Inflammatory macrophage (primary cell): ENCODE results near the gene NRXN3.
"Not testable (repeated sequence)": the region's sequence is repeated elsewhere in the genome, so short reads cannot be mapped to it uniquely, and the experiment has no call there.

ENCODE experiments used
- DNase-seq, 2 donors: peaks; one replicate each; pipeline ENCODE4 v3.0.0-alpha.2; 2020 to 2022

The NRXN3 gene

DNA sequence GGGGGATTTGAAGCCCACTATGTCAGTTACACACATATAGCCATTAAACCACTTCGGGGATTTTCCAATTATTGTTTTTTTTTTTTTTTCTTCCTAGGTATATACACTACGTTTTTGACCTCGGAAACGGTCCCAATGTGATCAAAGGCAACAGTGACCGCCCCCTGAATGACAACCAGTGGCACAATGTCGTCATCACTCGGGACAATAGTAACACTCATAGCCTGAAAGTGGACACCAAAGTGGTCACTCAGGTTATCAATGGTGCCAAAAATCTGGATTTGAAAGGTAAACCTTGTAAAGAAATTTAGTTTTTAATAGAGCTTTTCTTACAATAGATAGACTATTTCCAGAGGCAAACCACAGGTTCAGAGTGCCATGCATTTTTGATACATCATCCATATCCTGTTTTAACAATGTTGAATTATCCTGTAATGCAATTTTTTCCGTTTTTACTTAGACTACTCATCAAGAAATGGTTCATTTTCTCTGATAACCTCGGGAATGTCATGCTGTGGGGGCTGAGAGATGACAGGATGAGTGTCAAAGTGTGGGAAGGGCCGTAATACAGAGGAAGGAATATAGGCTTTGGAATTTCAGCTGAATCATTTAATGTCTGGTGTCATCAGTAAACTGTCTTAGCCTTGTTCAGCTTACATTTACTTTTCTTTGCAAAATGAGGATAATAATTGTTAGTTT is 797.1 kb downstream of the NRXN3 start:
- DNase-seq = no peak

DNA sequence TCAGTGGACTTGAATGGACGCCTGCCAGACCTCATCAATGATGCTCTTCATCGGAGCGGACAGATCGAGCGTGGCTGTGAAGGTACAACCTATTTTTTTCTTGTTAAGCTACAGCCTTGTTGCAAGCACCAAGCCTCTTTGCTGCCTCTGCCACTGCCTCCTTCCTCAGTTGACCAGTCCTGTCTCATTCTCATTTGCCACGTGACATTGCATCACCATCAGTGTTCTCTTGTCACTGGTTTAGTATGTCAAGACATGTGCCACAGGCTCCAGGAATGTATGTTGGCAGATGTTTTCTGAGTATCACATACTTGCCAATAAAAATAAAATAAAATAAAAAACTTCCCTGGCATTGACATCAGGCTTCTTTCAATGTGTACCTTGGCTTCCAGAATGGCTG is 798.1 kb downstream of the NRXN3 start:
- DNase-seq = no peak

DNA sequence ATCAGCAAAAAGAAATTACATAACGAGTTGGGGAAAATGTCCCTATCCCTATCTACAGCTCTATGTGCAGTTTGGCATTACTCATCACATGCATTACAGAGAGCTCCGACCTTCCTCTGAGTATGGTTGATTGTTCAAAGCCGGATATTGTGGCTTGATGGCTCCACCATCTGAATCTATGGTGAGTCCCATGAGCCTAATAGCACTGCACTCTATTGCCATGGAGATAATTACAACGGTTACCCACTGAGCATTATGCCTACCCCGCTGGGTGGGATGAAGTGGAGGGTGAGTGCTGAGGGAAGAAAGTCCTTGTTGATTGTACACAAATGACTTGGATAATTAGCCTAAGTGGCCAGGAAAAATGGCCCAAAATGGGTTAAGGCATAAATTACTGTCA is 800.5 kb downstream of the NRXN3 start:
- DNase-seq = no peak

DNA sequence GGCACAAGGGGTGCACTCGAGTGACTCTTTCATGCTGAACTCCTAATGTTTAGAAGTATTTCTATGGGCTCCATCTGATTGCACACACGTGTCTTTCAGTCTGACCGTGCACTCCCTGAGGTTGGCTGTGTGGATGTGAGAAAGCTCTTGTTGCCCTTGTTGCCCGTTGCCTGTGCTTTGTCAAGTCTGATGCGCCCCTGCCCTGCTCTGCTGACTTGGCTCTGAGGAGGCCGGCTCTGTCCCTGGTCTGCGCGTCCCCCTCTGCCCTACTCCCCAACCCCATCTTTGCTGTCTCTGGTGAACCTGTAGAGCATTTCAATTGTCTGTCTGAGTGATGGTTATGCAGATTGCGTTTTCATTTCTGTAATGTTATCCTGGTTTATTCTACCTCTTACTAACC is 802.3 kb downstream of the NRXN3 start:
- DNase-seq = no peak

DNA sequence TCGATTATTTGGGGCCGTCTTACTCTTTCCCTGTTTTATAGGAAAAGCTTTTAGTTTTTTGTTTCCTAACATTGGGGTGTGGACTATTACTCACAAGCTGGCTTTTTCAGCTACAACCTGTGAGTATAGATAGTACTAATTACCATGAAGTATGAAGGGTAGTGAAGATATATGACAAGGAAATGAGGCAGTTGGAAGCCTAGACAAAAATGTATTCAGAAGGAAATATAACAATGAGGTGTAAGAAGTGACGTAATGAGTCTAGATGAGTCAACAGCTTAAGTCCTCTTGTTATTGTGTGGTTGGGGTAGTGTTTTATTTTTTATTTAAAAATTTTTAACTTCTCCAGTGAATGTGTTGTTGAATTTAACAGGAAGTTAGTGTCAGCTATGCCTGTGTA is 804.5 kb downstream of the NRXN3 start:
- DNase-seq = no peak

DNA sequence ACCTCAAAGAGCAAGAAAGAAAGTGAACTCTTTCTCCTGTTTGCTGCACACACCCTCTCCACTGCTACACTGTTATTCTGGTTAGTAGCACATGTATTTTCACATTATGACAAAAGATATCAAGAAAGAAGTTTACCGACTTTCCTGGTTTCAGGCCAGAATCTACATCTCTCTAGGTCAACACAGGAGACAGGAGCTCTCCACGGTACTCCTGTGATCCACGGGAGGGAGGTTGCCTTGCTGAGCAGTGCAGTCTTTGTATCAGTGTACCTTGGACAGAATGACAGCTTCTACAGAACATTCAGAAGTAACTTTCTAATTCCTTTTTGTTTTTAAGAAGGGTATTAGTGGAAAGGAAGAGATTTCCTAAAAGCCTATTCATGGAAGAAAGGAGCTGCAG is 805.6 kb downstream of the NRXN3 start:
- DNase-seq = no peak

DNA sequence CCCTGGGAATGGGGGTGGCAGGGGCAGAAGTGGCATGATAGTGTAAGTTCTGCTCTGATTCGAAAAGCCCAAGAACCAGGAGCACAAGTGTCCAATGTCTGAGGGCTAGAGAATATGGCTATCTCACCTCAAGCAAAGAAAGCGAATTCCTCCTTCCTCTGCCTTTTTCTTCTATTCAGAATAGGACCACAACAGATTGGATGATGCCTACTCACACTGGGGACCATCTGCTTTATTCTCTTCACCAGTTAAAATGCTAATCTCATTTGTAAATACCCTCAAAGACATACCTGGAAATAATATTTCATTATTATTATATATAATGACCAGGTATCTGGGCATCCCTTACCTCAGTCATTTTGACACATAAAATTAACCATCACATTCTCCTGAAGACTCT is 808.7 kb downstream of the NRXN3 start:
- DNase-seq = no peak

DNA sequence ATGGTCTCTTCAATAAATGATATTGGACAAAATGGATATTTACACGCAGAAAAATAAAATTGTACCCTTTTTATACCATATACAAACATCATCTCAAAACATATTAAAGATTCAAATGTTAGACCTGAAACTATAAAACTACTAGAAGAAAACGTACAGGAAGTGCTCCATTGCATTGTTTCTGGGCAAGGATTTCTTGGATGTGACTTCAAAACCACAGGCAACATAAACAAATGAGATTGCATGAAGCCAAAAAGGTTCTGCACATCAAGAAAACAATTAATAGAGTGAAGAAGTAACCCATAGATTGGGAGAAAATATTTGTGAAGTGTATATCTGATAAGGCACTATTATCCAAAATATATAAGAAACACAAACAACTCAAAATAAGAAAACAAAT is 812.4 kb downstream of the NRXN3 start:
- no peak for DNase-seq

DNA sequence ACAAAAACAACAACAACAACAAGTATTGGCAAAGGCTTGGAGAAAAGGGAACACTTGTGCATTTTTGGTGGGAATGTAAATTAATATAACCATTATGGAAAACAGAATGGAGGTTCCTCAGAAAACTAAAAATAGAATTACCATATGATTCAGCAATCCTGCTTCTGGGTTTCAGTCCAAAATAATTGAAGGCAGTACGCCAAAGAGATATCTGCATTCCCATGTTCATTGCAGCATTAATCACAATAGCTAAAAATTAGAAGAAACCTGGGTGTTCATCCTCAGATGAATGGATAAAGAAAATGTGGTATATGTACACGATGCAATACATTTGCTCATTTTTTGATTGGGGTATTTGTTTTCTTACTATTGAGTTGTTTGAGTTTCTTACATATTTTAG is 813.0 kb downstream of the NRXN3 start:
- no peak for DNase-seq

DNA sequence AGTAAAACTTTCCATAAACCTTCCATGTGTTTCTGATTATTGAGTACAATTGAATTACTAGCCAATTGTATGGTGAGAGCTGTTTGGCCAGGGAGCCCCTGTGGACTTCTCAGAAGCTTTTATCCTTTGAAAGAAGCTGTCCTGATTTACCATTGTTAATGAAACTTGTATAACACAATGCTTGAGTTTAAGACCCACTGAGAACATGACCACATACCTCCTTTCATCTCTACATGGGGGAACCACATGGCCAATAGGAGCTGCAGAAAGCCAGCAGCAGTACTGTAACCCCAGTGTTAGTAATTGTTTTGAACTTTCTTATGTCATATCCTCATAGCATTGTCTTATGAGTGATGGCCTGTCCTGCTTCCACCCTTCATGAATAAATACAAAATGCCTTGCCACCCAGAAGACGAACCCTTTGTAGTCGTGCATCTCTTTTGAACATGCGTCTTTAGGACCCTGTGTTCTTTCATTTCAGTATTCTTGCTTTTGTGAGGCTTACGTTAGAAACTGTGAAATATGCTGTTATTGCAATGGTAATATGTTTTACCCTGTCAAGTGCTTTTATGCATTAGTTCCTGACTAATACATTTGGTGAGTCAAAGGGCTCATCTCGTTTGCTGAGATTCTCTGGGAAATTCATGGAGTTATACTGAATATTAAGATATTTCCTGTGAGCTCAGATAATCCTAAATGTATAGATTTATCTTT is 815.7 kb downstream of the NRXN3 start:
- no peak for DNase-seq

DNA sequence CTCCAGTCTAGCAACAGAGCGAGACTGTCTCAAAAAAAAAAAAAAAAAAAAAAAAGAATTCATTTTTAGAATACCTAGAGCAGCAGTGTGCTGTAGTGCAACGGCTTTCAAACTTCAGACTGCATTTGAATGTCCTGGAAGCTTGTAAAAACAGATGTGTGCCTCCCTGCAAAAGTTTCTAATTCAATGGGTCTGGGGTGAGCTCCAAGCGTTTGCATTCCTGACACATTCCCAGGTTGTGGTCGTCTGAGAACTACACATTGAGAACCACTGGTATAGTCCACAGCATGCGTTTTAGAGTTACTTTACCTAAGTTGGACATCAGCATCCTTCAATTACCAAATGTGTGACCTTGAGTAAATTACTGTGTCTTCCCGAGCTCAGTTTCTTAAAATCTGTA is 816.8 kb downstream of the NRXN3 start:
- DNase-seq = no peak

DNA sequence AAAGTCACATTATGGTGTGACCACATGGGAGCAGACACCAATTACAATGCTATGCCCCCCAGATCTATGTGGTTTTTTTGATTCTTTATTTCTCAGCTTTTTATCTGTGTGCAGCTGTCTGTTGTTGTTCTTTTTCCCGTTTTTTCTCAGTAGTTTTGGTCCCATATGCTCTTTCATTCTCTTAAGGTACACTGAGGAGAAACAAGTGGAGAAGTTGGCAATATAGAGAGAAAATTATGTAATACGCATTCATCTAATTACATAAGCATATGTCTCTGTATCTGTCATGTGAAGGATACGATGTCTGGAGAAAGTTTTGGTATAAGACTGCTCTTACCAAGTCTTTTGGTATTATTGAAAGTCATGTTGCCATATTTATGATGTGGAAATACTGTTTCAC is 819.0 kb downstream of the NRXN3 start:
- no peak for DNase-seq

DNA sequence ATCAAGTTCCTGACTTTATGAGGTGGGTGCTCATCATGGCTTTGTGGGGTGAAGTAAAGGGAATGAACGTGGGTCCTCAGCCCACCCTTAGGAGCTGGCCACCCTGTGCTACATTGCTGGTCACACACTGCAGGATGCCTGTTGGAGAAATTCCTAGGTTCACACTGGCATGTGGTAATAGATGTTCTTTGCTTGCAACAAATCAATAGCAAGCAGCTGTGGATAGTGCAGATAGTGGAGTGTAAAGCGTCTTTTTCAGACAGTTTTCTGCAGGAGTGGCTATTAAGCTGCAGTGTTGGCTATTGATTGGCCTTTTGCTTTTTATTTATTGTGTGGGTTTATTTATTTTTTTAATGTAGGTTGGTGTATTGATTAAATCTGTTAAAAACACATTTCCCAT is 822.7 kb downstream of the NRXN3 start:
- DNase-seq = no peak

DNA sequence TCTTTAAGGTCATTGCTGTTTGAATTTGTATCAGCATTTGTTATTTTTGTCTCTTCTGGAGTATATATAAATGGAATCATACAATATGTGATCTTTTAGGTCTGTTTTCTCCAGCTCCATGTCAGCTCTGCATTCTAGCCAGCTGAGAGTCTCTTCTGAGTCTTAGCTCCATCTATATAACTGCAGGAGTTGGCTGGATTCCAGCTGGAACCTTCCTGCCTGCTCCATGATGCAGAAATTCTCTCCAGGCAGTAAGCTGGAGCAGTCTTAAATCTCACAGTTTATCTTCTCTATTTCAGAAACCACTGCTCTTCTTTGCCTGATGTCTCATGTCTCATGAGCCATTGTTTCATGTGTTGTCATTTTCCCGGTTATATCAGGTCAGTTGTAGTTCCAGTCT is 827.6 kb downstream of the NRXN3 start:
- DNase-seq = no peak

DNA sequence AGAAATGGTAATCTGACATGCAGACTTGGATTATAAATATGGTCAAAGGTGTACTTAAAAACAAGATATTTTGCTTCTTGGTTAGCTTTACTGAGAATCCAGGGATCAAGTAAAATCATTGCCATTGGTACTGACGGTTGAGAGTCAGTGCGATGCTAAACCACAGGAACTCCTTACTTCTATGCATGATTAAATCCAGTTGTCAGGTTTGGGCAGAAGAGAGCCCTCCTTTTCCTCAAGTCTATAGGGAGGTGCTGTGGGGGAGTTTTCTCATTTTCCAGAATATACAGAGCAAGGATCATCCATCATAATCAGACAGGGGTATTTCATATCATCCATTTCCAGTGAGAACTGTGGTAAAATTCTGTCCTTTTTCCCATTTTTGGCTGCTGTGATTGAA is 839.1 kb downstream of the NRXN3 start:
- DNase-seq = no peak

DNA sequence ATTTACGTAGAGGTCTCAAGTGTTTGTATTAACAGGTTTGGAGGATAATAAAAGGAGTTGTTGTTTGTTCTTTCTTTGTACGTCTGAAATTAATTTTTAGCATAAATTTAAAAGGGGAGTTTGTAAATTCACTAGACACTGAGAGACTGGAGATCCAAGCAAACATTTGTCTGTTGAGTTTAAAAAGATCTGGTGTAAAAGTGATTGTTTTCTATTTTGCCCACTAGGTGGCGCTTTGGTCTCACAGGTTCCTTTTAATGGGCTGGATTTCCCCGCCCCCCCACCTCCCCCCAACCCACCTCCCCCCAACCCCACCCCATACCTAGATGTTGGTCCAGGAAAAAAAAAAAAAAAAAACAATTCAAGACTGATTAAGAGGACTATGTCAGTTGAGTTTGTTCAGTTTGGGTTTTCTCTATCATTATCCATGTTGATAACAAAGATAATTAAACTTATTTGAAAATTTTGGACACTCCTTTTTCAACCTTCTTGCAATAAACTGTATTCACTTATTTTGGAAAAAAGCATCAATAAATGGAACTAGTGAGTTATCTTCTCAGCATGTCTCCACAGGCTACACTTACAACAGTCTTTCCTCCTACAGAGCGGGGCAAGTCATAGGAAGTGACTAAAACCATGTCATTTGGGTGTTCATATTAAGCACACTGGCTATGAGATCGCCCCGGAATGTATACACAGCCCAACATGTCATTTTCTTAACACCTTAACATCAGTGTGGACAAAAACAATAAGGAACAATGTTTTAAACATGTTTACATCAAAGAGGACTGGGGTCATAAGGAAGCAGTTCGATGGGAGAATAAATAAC is 841.1 kb downstream of the NRXN3 start:
- peak; percentile 20 to 57 for DNase-seq

DNA sequence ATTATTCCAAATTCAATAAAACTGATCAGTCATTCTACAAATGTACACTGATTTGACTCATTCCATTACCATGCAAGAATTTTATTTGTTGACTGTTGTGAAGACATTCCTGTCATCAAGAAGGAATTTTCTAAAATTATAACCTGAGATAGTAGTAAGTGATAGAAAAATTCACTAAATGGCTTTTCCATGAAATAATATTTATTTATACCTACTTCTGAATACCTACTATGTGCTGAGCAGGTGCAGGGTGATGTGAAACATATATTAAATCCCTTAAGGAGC is 841.7 kb downstream of the NRXN3 start:
- DNase-seq = no peak

DNA sequence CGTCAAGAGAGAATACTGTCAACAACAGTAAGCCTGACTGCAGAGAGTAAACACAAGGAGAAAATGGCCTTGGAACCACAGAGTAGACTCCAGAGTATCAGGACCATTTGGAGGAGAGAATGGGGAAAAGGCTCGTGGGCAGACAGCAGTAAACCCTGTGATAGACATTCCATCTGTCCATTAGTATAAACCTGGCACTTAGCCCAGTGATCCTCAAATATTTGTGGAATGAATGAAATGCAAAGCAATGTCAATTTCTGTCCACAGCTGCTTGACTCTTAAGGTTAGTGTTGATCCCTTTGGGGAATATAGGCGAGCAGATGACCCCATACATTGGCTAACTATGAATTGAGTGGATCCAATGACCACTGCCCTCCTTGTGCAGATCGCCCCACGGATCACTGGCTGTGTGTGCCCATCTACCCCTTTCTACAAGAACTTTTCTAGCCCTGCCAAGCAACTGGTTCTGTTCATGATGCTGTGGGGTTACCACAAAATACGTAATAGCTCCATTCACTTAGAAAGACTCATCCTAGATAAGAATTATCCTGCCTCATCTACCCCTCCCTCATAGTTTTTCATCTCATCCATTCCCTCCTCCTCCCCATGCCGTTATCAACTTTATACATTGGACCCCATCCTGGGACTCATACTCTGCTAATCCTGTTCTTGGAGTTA is 846.8 kb downstream of the NRXN3 start:
- no peak for DNase-seq

DNA sequence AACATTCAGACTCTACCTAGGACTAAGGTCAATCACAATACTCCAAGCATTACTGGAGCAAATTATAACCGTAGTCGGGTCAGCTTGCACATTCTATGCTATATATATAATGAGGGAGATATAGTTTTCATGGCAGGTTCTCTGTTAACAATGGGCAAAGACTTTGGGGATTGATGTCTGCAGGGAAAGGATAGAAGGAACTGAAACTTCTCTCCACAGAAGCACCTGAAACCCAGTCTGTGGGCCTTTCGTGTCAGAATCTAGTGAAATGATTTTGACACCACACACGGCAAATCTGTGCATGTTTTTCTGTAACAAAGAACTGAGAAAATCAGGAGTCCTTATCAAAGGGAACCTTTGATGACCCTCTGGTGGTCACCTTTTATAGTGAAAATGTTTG is 847.4 kb downstream of the NRXN3 start:
- DNase-seq = no peak

DNA sequence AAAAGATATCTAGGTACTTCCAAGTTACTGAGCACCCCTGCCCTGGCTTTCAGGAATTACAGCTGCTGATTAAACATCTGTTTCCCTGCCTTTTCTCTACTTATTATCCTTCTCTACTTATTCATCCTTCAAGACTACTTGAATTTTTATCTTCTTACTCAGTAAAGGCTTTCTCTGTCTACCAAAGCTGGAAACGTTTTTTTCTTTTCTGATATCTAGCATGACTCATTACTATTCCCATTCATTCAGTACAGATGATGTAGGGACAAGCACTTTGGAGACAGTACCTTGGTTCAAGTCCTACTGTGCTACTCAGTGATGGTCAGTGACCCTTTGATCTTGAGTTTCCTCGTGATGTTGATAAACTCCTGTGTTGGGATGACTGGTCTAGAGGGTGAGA is 848.7 kb downstream of the NRXN3 start:
- DNase-seq = no peak

DNA sequence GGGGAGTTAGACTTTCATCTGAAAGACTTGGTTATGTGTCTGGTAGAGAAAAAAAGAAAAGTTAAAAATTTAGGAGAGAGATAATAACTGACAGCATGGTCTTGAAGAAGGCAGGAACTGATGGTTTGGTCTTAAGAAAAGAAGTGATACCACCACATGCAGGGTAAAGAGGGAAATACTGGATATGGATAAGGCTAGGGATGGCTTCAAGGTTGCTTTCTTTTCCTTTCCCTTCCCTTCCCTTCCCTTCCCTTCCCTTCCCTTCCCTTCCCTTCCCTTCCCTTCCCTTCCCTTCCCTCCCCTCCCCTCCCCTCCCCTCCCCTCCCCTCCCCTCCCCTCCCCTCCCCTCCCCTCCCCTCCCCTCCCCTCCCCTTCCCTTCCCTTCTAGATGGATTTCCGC is 849.7 kb downstream of the NRXN3 start:
- DNase-seq = not testable (repeated sequence)

DNA sequence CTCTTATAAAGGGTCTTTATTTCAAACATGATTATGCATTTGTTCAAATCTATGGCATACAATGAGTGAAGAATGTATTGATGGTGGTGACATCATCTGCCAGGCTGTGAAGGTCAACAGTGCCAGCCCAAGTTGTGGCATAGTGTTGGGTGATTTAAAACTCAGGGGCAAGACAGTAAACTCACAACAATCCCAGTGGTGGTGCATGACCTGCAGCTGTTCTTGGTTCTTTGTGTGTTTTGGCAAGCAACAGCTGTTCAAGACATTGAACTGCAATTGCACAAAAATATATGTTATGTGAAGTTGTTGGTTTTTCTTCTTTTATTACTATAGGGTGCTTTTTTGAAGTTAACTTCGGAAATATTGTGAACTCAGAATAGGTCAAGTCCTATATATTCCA is 851.6 kb downstream of the NRXN3 start:
- no peak for DNase-seq

DNA sequence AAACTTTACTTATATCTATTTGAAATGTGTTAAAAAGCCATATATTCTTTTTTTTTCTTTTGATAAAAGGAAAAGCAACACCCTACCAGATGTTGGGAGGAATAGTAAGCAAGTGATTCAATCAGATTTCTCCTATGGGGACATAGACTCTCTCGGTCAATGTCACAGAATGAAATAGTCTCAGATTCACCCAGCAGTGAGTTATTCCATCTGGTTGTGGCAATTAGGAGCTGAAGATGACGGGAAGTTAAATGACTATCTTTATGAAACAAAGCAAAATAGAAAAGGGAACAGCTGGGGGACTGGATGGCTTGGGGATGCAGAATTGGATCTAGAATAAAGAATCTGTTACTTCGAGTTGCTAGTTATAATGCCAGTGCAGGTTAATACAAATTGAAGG is 857.0 kb downstream of the NRXN3 start:
- DNase-seq = no peak

DNA sequence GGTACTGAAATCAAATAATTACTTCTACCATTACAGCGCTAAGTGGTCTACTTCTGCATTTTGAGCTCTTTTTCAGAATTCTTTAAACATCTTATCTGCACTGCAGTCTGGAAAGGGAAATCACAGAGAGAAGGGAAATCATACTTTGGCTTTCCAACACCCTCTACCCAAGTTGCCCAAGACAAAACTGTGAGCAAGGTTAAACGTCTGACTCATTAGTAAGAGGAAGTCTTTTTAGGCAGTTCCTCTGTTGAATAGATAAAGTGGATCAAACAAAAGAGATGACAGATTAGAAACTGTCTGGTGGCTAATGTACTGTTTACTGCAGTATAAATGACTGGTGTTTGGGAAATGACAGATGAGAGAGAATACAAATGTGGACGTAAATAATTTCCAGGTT is 858.1 kb downstream of the NRXN3 start:
- DNase-seq = peak; percentile 81 to 84
